GM19324 (cell line): ENCODE measurements around the gene ZIC4.

Source experiments
- ATAC-seq: cut with Tn5 transposase; IDR thresholded peaks from one replicate; pipeline ENCODE4 v1.9.1; 2021; ENCODE audit warnings: mild to moderate bottlenecking, moderate library complexity; ENCODE audit not compliant: unreplicated experiment, low FRiP score

The ZIC4 gene

GRCh38 chr3:147418808-147419701, 12.7 kb upstream of the ZIC4 start:
- no peak for ATAC-seq

DNA sequence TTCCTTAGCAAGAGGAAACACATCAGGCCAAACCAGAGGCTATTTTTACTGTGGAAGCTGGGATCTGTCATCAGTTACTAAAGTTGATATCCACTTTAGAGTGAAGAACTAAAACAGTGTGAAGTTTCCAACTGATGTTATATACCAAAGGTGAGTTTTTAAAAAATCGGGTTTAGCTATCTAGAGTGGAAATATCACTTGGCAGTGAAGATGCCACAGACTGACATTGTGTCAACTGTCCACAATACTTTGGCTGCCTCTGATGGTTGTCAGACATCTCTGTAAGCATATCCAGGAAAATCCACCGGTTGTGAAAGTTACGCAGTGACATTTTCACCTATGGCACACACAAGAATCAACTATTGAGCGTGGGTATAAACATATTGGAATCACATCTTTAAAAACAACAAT, 12.0 kb upstream of the ZIC4 start:
- no peak for ATAC-seq

GRCh38 chr3:147417551-147418295, 11.4 kb upstream of the ZIC4 start:
- ATAC-seq, result no peak

GRCh38 chr3:147416931-147417330, 10.6 kb upstream of the ZIC4 start:
- no peak for ATAC-seq

GRCh38 chr3:147415874-147416273, 9.5 kb upstream of the ZIC4 start:
- ATAC-seq, result no peak

- ATAC-seq, result no peak
These were observed 8.9 kb upstream of the ZIC4 start for GRCh38 chr3:147415286-147415685.

DNA sequence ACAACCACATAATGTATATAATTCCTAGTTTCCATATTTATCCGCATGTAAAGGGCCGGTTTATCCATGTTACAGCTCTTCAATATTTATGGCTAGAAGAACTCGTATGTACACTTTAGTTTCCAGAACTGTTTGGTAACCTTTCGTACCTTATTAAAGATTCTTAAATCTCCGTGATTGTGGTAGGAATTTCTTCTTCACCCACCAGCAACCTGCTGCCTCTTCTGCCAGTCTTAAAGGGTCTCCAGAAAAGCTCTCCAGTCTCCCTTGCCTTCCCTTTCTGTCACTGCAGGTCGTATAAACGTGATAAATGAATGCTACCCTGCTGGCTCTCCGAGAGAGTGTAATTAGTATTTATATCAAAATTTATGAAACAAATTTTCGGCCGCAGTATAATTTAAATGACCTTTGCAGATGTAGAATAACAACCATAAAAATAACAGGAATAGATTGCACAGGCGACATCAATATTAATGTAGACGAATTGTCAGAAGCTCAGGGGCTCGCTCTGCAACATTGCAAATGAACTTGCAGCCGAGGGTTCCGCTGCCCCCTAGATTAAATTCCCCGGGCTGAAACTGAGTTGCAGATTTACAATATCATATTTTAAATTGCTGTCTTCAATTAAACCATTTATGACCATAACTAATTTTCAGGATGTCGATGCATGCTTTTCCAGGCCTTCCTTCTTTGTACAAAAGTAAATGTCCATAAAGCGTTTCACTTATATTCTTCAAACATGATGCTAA, 8.2 kb upstream of the ZIC4 start:
- no peak for ATAC-seq

GRCh38 chr3:147413686-147414389, 7.5 kb upstream of the ZIC4 start:
- no peak for ATAC-seq

GRCh38 chr3:147412917-147413685, 6.8 kb upstream of the ZIC4 start:
- ATAC-seq, result no peak

GRCh38 chr3:147412261-147412916, 6.0 kb upstream of the ZIC4 start:
- ATAC-seq, result no peak

- no peak for ATAC-seq
These were observed 5.5 kb upstream of the ZIC4 start for GRCh38 chr3:147411815-147412241.

GRCh38 chr3:147411238-147411814, 5.0 kb upstream of the ZIC4 start:
- no peak for ATAC-seq

DNA sequence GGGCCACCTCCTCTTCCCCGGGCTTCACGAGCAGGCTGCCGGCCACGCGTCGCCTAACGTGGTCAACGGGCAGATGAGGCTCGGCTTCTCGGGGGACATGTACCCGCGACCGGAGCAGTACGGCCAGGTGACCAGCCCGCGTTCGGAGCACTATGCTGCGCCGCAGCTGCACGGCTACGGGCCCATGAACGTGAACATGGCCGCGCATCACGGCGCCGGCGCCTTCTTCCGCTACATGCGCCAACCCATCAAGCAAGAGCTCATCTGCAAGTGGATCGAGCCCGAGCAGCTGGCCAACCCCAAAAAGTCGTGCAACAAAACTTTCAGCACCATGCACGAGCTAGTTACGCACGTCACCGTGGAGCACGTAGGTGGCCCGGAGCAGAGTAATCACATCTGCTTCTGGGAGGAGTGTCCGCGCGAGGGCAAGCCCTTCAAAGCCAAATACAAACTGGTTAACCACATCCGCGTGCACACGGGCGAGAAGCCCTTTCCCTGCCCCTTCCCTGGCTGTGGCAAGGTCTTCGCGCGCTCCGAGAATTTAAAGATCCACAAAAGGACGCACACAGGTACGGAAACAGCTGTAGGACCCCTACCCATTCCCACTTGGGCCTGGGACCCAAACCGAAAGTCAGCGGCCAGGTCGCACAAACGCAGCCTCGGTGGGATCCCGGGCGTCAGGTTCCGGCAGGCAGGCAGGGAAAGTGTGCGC, 4.3 kb upstream of the ZIC4 start:
- ATAC-seq, result no peak

GRCh38 chr3:147410116-147410525, 3.8 kb upstream of the ZIC4 start:
- no peak for ATAC-seq

GRCh38 chr3:147409143-147410115, 3.1 kb upstream of the ZIC4 start, which contains the start of gene ZIC1:
TSS of gene ZIC1 (plus strand) at chr3:147409365. CDS start at chr3:147410113, 748 bp downstream.
- ATAC-seq, result no peak

DNA sequence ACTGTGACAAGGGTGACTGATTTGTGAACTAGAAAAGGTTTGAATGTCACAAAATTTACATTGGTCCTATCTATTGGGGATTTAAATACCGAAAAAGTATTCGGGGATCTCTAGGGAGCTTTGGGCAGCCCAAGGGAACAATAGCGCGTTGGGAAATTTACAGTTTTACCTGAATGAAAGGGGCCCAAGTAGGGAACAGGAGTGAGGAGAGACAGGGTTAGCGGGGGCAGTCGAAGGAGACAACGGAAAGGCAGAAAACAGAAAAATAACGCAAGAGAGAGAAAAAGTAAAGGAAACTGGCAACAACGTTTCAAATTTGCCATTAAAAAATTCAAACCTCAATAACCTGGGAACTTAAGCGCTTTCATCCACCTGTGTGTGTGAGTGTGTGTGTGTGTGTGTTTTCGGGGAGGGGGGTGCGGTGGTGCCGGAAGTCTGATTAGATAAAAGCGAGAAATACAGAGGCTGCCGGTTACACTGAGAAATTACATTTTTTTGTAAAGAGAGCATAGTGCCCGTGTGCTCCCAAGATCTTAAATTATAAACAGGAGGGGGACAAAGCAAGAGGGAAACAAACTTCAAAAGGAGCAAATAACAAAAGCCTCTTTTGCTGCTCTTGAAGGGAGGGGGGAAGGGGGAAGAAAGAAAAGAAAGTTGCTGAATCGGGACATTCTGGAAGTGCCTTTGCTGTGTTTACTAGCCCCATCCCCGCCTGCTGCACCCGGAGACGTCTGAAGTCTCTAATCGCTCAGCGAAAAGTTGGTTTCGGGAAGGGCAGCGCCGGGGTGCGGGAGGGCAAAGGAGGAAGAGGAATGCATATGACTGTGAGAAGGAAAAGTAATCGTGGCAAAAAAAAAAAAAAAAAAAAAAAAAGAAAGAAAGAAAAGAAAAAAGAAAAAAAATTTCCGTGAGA, 2.1 kb upstream of the ZIC4 start:
- ATAC-seq, result no peak
